A549 (cell line): Measurements from ENCODE around the gene IL4. TPM values are rescaled to one million over a fixed set of nuclear protein-coding genes. Genes with fewer than 3 reads are reported as not detected.
A peak's percentile ranks its signal among the peaks of the same experiment; 100 is the strongest.

Experiments used
- ATAC-seq, 2 experiments: fragments of 200-7000 bp in 1 of 2; fragments of >200 bp in 1 of 2; cut with Nextera tagmentation in 1 of 2; cut with Tn5 transposase in 1 of 2; 3 replicates each; pipeline versions ENCODE4 v1.8.0 to v1.9.1; 2018 to 2020; ENCODE audit warnings: mild to moderate bottlenecking in 1 of 2, moderate library complexity in 1 of 2
- CTCF ChIA-PET: fragments of 300-600 bp; sonication (Branson Sonifier 250); formaldehyde crosslinking; extraction: SDS; loops from one replicate; lab custom pipeline; 2021; ENCODE audit warnings: antibody characterized with exemption, inconsistent platforms; lab: Yijun Ruan, JAX
- POLR2A ChIA-PET: fragments of 350-600 bp; formaldehyde crosslinking; extraction: SDS; loops from one replicate; lab custom pipeline; 2021; ENCODE audit warnings: antibody characterized with exemption, inconsistent platforms; lab: Yijun Ruan, JAX
- DNase-seq, 2 experiments: peaks; one replicate each; pipeline versions ENCODE4 v3.0.0 to v3.0.0-alpha.2; 2011 to 2016; ENCODE audit warnings: low read depth in 1 of 2, low spot score in 1 of 2
- FAIRE-seq: peaks from 2 replicates; lab custom pipeline; 2011; peaks lifted over from hg19 to GRCh38; lab: Jason Lieb, UNC
- H3K27ac ChIP-seq, 2 experiments: fragments of >200 bp; sonication (Bioruptor Twin); formaldehyde crosslinking; 3 replicates each; pipeline ENCODE4 v1.5.1; 2016 to 2017
- H3K4me1 ChIP-seq: fragments of >200 bp; sonication (Bioruptor Twin); formaldehyde crosslinking; 3 replicates; pipeline ENCODE4 v1.6.1; 2016
- H3K4me2 ChIP-seq: fragments of >200 bp; sonication (Bioruptor Twin); formaldehyde crosslinking; 3 replicates; pipeline ENCODE4 v1.6.1; 2016
- H3K4me3 ChIP-seq: fragments of >200 bp; sonication (Bioruptor Twin); formaldehyde crosslinking; 3 replicates; pipeline ENCODE4 v1.5.1; 2016
- H3K9me3 ChIP-seq: fragments of >200 bp; sonication (Bioruptor Twin); formaldehyde crosslinking; 3 replicates; pipeline ENCODE4 v1.6.1; 2016
- CHD2 ChIP-seq: fragments of 150-350 bp; IDR thresholded peaks from 2 replicates; pipeline ENCODE4 v1.6.1; 2014; ENCODE audit warnings: low read length; ENCODE audit not compliant: partially characterized antibody
- CHD4 ChIP-seq: fragments of 200-600 bp; sonication (generic); IDR thresholded peaks from 2 replicates; pipeline ENCODE4 v1.6.1; 2016; ENCODE audit warnings: antibody characterized with exemption, mild to moderate bottlenecking, borderline replicate concordance
- EHF ChIP-seq: fragments of 250-450 bp; sonication (Bioruptor Pico); IDR thresholded peaks from 2 replicates; pipeline ENCODE4 v1.5.0; 2020; ENCODE audit warnings: mild to moderate bottlenecking
- KDM5A ChIP-seq: fragments of 200-600 bp; sonication (generic); IDR thresholded peaks from 2 replicates; pipeline ENCODE4 v1.6.1; 2016; ENCODE audit warnings: antibody characterized with exemption, mild to moderate bottlenecking
- NFE2L2 ChIP-seq: fragments of 150-350 bp; conservative IDR thresholded peaks from 2 replicates; pipeline ENCODE4 v1.6.1; 2014; ENCODE audit warnings: low read length
- PBX3 ChIP-seq: IDR thresholded peaks from 2 replicates; pipeline ENCODE4 v1.6.1; 2012
- PHF8 ChIP-seq: fragments of 200-600 bp; sonication (generic); IDR thresholded peaks from 2 replicates; pipeline ENCODE4 v1.6.1; 2016; ENCODE audit warnings: low read depth, mild to moderate bottlenecking, antibody characterized with exemption, moderate library complexity, borderline replicate concordance
- RAD21 ChIP-seq, 2 experiments: fragments of >200 bp in 1 of 2; sonication (Bioruptor Twin) in 1 of 2; formaldehyde crosslinking in 1 of 2; IDR thresholded peaks in 1 of 2; conservative IDR thresholded peaks in 1 of 2; 2 replicates in 1 of 2; 3 replicates in 1 of 2; pipeline ENCODE4 v1.6.1; 2012 to 2018; ENCODE audit warnings: inconsistent platforms in 1 of 2
- RFX5 ChIP-seq: fragments of 450-650 bp; IDR thresholded peaks from 2 replicates; pipeline ENCODE4 v1.7.1; 2014; ENCODE audit warnings: antibody characterized with exemption, mild to moderate bottlenecking, moderate library complexity
- RNF2 ChIP-seq: fragments of 200-600 bp; sonication (generic); IDR thresholded peaks from 2 replicates; pipeline ENCODE4 v1.6.1; 2016; ENCODE audit warnings: low read depth, mild to moderate bottlenecking, antibody characterized with exemption, moderate library complexity, borderline replicate concordance
- SREBF2 ChIP-seq: fragments of 450-650 bp; IDR thresholded peaks from 2 replicates; pipeline ENCODE4 v1.6.1; 2014; ENCODE audit warnings: mild to moderate bottlenecking, moderate library complexity
- TFCP2L1 ChIP-seq: fragments of 250-450 bp; sonication (Bioruptor Pico); IDR thresholded peaks from 2 replicates; pipeline ENCODE4 v1.5.0; 2021; ENCODE audit warnings: mild to moderate bottlenecking
- USF2 ChIP-seq: fragments of 450-650 bp; IDR thresholded peaks from 2 replicates; pipeline ENCODE4 v1.6.1; 2014; ENCODE audit warnings: antibody characterized with exemption
- ZC3H11A ChIP-seq: fragments of 450-650 bp; IDR thresholded peaks from 2 replicates; pipeline ENCODE4 v1.6.1; 2014; ENCODE audit warnings: antibody characterized with exemption, mild to moderate bottlenecking
- ZFP36 ChIP-seq: fragments of 450-650 bp; IDR thresholded peaks from 2 replicates; pipeline ENCODE4 v1.6.1; 2014; ENCODE audit warnings: borderline replicate concordance; ENCODE audit not compliant: partially characterized antibody
- ZNF302 ChIP-seq: fragments of 250-450 bp; sonication (Bioruptor Pico); IDR thresholded peaks from 2 replicates; pipeline ENCODE4 v1.9.0; 2021; ENCODE audit warnings: inconsistent platforms, mild to moderate bottlenecking, moderate library complexity
- WGBS: methylation state at CpG from one replicate; pipeline ENCODE4 v1.1.6; 2017; ENCODE audit errors: missing lambda C conversion rate; 5-methylcytosine and 5-hydroxymethylcytosine counted together
- polyA plus RNA-seq, 4 experiments: library from polyadenylated mRNA; depleted of rRNA in 3 of 4; stranded (reverse); fragments of >200 nt; fragmentation: RNase III in 1 of 4; extraction: RNeasy Plus Mini Kit Qiagen cat#74134 plus additional on column Dnase treatment in 1 of 4; gene quantifications; 2 replicates in 3 of 4; 3 replicates in 1 of 4; pipeline ENCODE4 v1.2.3, GENCODE V29; 2011 to 2017
- TF ChIP-seq, protein P1 (sequence below): fragments of 250-450 bp; sonication (Bioruptor Pico); IDR thresholded peaks from 2 replicates; pipeline ENCODE4 v1.5.0; 2021; ENCODE audit warnings: mild to moderate bottlenecking, moderate library complexity, borderline replicate concordance

Gene IL4
- polyA plus RNA-seq, 2 of the 4 experiments (the other 2 are of a cell fraction), result not detected

GRCh38 chr5:132667761-132668705 lies 5.8 kb upstream of the IL4 start:
- FAIRE-seq (no peak), DNase-seq (no peak)
- WGBS, result 67% methylated on average over 17 of the region's 22 CpGs
- POLR2A ChIA-PET, result no interaction called here
- H3K4me3 ChIP-seq, result no peak overlapping the region
- TF ChIP-seq ZFP36 (no peak), KDM5A (no peak), TFCP2L1 (no peak), RNF2 (no peak), ZNF302 (CRISPR knock-in tag) (no peak), PHF8 (no peak), NFE2L2 (no peak), RFX5 (no peak), PBX3 (no peak), CHD4 (no peak), EHF (CRISPR knock-in tag) (no peak)
- TF ChIP-seq, protein P1, sequence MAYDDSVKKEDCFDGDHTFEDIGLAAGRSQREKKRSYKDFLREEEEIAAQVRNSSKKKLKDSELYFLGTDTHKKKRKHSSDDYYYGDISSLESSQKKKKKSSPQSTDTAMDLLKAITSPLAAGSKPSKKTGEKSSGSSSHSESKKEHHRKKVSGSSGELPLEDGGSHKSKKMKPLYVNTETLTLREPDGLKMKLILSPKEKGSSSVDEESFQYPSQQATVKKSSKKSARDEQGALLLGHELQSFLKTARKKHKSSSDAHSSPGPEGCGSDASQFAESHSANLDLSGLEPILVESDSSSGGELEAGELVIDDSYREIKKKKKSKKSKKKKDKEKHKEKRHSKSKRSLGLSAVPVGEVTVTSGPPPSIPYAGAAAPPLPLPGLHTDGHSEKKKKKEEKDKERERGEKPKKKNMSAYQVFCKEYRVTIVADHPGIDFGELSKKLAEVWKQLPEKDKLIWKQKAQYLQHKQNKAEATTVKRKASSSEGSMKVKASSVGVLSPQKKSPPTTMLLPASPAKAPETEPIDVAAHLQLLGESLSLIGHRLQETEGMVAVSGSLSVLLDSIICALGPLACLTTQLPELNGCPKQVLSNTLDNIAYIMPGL, result no peak
- TF ChIP-seq, all 56 proteins: peak for 0
- H3K4me1 ChIP-seq, result no peaks in the 10 kb centered on the region
- H3K27ac ChIP-seq, result no peak overlapping the region
- 0 out of 6 replicates have a peak, but pooled peaks of 1 of the 2 experiments have one; percentile 8 for ATAC-seq
- no peak overlapping the region for H3K4me2 ChIP-seq
- CTCF ChIA-PET, result interaction anchor here (1.1 to 1.3 kb wide), 2 partner anchors 9 to 12 kb away, joined by 3 read pairs; no protein-coding TSS in a partner anchor
- H3K9me3 ChIP-seq, result no peaks in the 10 kb centered on the region

- ATAC-seq (no peak), DNase-seq (no peak), FAIRE-seq (no peak)
- no peak overlapping the region for H3K4me3 ChIP-seq
- POLR2A ChIA-PET, result no interaction called here
- no peaks in the 10 kb centered on the region for H3K9me3 ChIP-seq
- H3K27ac ChIP-seq, result no peak overlapping the region
- WGBS, result 79% methylated on average over 12 of the region's 14 CpGs
- CTCF ChIA-PET, result no interaction called here
- H3K4me2 ChIP-seq, result no peak overlapping the region
- no peaks in the 10 kb centered on the region for H3K4me1 ChIP-seq
- no peak for TF ChIP-seq USF2
- no peak for TF ChIP-seq ZC3H11A
These were observed 4.9 kb upstream of the IL4 start for GRCh38 chr5:132668706-132669454.

DNA sequence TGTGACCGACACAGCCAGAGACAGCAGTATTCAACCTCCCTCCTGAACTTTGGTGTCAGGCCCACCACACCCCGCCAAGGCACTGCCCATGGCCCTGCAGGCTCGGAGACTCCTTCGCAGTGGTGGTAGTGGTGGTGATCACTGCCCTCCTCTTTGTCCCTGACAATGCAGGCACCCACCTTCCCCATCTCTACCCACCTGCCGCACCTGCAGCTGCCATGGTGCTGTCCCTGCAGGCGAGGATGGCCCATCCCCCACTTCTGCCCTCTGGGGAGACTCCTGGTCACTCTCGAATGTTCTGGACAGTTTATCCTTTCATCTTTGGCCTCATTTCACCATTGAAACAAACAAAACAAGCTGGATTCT lies 4.4 kb upstream of the IL4 start:
- ChIA-PET CTCF (interaction anchor here (0.8 kb wide), 1 partner anchor 151 kb away, joined by 3 read pairs; no protein-coding TSS in a partner anchor), POLR2A (no interaction called here)
- no peak for ATAC-seq
- Histone ChIP-seq H3K9me3 (no peaks in the 10 kb centered on the region), H3K4me2 (no peak overlapping the region), H3K27ac (no peak overlapping the region), H3K4me3 (no peak overlapping the region), H3K4me1 (peaks cover 5% of the 10 kb centered on the region)
- WGBS, result 74% methylated on average over 7 of the region's 7 CpGs
- FAIRE-seq, result no peak
- DNase-seq, result no peak
- TF ChIP-seq SREBF2 (no peak), EHF (CRISPR knock-in tag) (no peak), ZC3H11A (no peak), CHD2 (no peak), RAD21 (conservative IDR thresholded peaks at IDR 0.05 in 1 of 2, IDR thresholded peaks at IDR 0.05 in 1 of 2) (no peak)
- TF ChIP-seq, all 56 proteins: peak for 0
